ENCODE measurements around the gene NXPE4.

DNA sequence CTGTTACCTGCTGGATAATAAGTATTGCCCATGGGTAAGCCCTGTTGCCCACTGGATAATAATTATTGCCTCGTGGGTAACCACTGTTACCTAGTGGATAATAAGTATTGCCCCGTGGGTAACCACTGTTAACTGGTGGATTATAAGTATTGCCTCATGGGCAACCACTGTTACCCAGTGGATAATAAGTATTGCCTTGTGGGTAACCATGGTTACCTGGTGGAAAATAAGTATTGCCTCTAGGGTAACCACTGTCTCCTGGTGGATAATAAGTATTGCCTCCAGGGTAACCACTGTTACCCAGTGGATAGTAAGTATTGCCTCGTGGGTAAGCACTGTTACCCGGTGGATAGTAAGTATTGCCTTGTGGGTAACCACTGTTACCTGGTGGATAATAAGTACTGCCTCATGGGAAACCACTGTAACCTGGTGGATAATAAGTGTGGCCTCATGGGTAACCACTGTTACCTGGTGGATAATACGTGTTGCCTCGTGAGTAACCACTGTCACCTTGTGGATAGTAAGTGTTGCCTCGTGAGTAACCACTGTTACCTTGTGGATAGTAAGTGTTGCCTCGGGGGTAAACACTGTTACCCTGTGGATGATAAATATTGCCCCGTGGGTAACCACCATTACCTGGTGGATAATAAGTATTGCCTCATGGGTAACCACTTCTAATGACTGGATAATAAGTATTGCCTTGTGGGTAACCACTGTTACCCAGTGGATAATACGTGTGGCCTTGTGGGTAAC is 29.0 kb upstream of the NXPE4 start:
- TF ChIP-seq, protein P1, sequence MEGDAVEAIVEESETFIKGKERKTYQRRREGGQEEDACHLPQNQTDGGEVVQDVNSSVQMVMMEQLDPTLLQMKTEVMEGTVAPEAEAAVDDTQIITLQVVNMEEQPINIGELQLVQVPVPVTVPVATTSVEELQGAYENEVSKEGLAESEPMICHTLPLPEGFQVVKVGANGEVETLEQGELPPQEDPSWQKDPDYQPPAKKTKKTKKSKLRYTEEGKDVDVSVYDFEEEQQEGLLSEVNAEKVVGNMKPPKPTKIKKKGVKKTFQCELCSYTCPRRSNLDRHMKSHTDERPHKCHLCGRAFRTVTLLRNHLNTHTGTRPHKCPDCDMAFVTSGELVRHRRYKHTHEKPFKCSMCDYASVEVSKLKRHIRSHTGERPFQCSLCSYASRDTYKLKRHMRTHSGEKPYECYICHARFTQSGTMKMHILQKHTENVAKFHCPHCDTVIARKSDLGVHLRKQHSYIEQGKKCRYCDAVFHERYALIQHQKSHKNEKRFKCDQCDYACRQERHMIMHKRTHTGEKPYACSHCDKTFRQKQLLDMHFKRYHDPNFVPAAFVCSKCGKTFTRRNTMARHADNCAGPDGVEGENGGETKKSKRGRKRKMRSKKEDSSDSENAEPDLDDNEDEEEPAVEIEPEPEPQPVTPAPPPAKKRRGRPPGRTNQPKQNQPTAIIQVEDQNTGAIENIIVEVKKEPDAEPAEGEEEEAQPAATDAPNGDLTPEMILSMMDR (IDR thresholded peaks at IDR 0.05), result no peak
- no peak for TF ChIP-seq POLR2A (IDR thresholded peaks at IDR 0.05)
